H1 (cell line): ENCODE results near the gene ADAD2. TPM values are rescaled to one million over a fixed set of nuclear protein-coding genes. Genes with fewer than 3 reads are reported as not detected.

ENCODE experiments used
- CTCF ChIA-PET: fragments of 300-600 bp; sonication (Branson Sonifier 250); formaldehyde crosslinking; loops from one replicate; lab custom pipeline; 2021; ENCODE audit not compliant: partially characterized antibody; lab: Charles Lee
- POLR2A ChIA-PET: fragments of 300-600 bp; sonication (Branson Sonifier 250); formaldehyde crosslinking; loops from one replicate; lab custom pipeline; 2021; ENCODE audit warnings: inconsistent platforms; ENCODE audit not compliant: partially characterized antibody; lab: Charles Lee
- DNase-seq, 2 experiments: peaks; one replicate each; pipeline versions ENCODE4 v3.0.0 to v3.0.0-alpha.2; 2010 to 2022; ENCODE audit warnings: low spot score in 2 of 2, low read depth in 1 of 2, mixed read lengths in 1 of 2
- FAIRE-seq: peaks from 2 replicates; lab custom pipeline; 2011; peaks lifted over from hg19 to GRCh38; lab: Jason Lieb, UNC
- H2AFZ ChIP-seq: 2 replicates; pipeline ENCODE4 v1.8.1; 2012; ENCODE audit warnings: low read length, inconsistent platforms
- H2AK5ac ChIP-seq: 2 replicates; pipeline ENCODE4 v1.6.1; 2013; ENCODE audit warnings: low read depth, low read length
- H2BK120ac ChIP-seq: replicated peaks from 2 replicates; pipeline ENCODE3; 2013; ENCODE audit warnings: low read depth, low read length, inconsistent platforms
- H2BK12ac ChIP-seq: 2 replicates; pipeline ENCODE4 v1.6.1; 2013; ENCODE audit warnings: low read depth, low read length
- H2BK15ac ChIP-seq: 2 replicates; pipeline ENCODE4 v1.6.1; 2013; ENCODE audit warnings: low read length
- H2BK20ac ChIP-seq: 2 replicates; pipeline ENCODE4 v1.6.1; 2013; ENCODE audit warnings: low read length
- H2BK5ac ChIP-seq: 2 replicates; pipeline ENCODE4 v1.6.1; 2013; ENCODE audit warnings: low read depth, low read length
- H3K14ac ChIP-seq: 2 replicates; pipeline ENCODE4 v1.6.1; 2013; ENCODE audit warnings: inconsistent platforms; ENCODE audit not compliant: insufficient read length
- H3K18ac ChIP-seq: 2 replicates; pipeline ENCODE4 v1.6.1; 2013; ENCODE audit warnings: low read length; ENCODE audit errors: extremely low read depth
- H3K23ac ChIP-seq: 2 replicates; pipeline ENCODE4 v1.6.1; 2013; ENCODE audit warnings: inconsistent platforms; ENCODE audit not compliant: insufficient read length
- H3K23me2 ChIP-seq: 2 replicates; pipeline ENCODE4 v1.6.1; 2013; ENCODE audit warnings: low read depth, low read length
- H3K27ac ChIP-seq: 2 replicates; pipeline ENCODE4 v1.6.1; 2011; ENCODE audit warnings: low read depth, low read length, inconsistent platforms
- H3K27me3 ChIP-seq, 4 experiments: replicated peaks in 1 of 4; 1 replicate in 1 of 4; 2 replicates in 3 of 4; pipeline versions ENCODE4 v1.6.1 to v1.8.1; 2011 to 2013; ENCODE audit warnings: low read length in 3 of 4, mild to moderate bottlenecking in 3 of 4, inconsistent platforms in 2 of 4, mixed read lengths in 2 of 4, moderate library complexity in 1 of 4; ENCODE audit not compliant: control insufficient read depth in 3 of 4, insufficient read depth in 3 of 4; ENCODE audit errors: extremely low read depth in 1 of 4
- H3K36me3 ChIP-seq, 4 experiments: 2 replicates each; pipeline versions ENCODE4 v1.6.1 to v1.8.1; 2011 to 2013; ENCODE audit warnings: mild to moderate bottlenecking in 4 of 4, low read length in 3 of 4, moderate library complexity in 2 of 4, control low read depth in 1 of 4, inconsistent platforms in 1 of 4; ENCODE audit not compliant: insufficient read depth in 4 of 4, control insufficient read depth in 2 of 4
- H3K4ac ChIP-seq: replicated peaks from 2 replicates; pipeline ENCODE3; 2013; ENCODE audit warnings: low read length, low read depth, mixed read lengths, inconsistent platforms; ENCODE audit not compliant: insufficient read length
- H3K4me1 ChIP-seq, 4 experiments: replicated peaks in 1 of 4; 1 replicate in 1 of 4; 2 replicates in 3 of 4; pipeline versions ENCODE4 v1.6.1 to v1.8.1; 2011 to 2013; ENCODE audit warnings: low read length in 3 of 4, inconsistent platforms in 2 of 4, mixed read lengths in 1 of 4; ENCODE audit not compliant: insufficient read depth in 4 of 4, control insufficient read depth in 3 of 4
- H3K4me2 ChIP-seq, 2 experiments: 2 replicates each; pipeline versions ENCODE4 v1.6.1 to v1.8.1; 2011 to 2013; ENCODE audit warnings: low read depth in 2 of 2, low read length in 2 of 2, control low read depth in 1 of 2, inconsistent platforms in 1 of 2, mild to moderate bottlenecking in 1 of 2; ENCODE audit not compliant: insufficient read depth in 1 of 2
- H3K4me3 ChIP-seq, 4 experiments: fragments of 200-600, 300-600 bp in 1 of 4; sonication (generic), shearing (Covaris generic), sonication (Bioruptor Twin) in 1 of 4; 2 replicates each; pipeline versions ENCODE4 v1.5.1 to v1.8.1; 2011 to 2016; ENCODE audit warnings: low read length in 4 of 4, low read depth in 3 of 4, control low read depth in 2 of 4, inconsistent platforms in 2 of 4, mild to moderate bottlenecking in 2 of 4, mixed read lengths in 1 of 4, moderate library complexity in 1 of 4; ENCODE audit not compliant: insufficient read depth in 2 of 4; ENCODE audit errors: extremely low read depth in 1 of 4
- H3K56ac ChIP-seq: replicated peaks from 2 replicates; pipeline ENCODE3; 2013; ENCODE audit warnings: low read depth, mild to moderate bottlenecking, mixed read lengths, low read length, inconsistent platforms; ENCODE audit not compliant: insufficient read length
- H3K79me1 ChIP-seq: 2 replicates; pipeline ENCODE4 v1.6.1; 2013; ENCODE audit warnings: low read depth, low read length, control low read depth
- H3K79me2 ChIP-seq, 2 experiments: 2 replicates each; pipeline versions ENCODE4 v1.6.1 to v1.8.1; 2012 to 2013; ENCODE audit warnings: low read length in 2 of 2, mild to moderate bottlenecking in 2 of 2, inconsistent platforms in 1 of 2; ENCODE audit not compliant: insufficient read depth in 2 of 2, control insufficient read depth in 1 of 2
- H3K9ac ChIP-seq, 4 experiments: replicated peaks in 1 of 4; 1 replicate in 1 of 4; 2 replicates in 3 of 4; pipeline versions ENCODE4 v1.6.1 to v1.8.1; 2011 to 2013; ENCODE audit warnings: low read depth in 3 of 4, low read length in 3 of 4, control low read depth in 2 of 4, mild to moderate bottlenecking in 2 of 4, moderate library complexity in 2 of 4, inconsistent platforms in 1 of 4; ENCODE audit errors: extremely low read depth in 1 of 4
- H3K9me3 ChIP-seq, 2 experiments: 2 replicates each; pipeline versions ENCODE4 v1.6.1 to v1.8.1; 2012 to 2013; ENCODE audit warnings: mild to moderate bottlenecking in 2 of 2, moderate library complexity in 2 of 2, control low read depth in 1 of 2, inconsistent platforms in 1 of 2, low read depth in 1 of 2, low read length in 1 of 2, mixed read lengths in 1 of 2; ENCODE audit not compliant: insufficient read depth in 2 of 2
- H4K20me1 ChIP-seq, 2 experiments: replicated peaks in 1 of 2; 2 replicates each; pipeline versions ENCODE3 to v1.8.1; 2011 to 2013; ENCODE audit warnings: inconsistent platforms in 2 of 2, low read length in 2 of 2, mild to moderate bottlenecking in 1 of 2; ENCODE audit not compliant: insufficient read depth in 2 of 2, control insufficient read depth in 1 of 2
- H4K5ac ChIP-seq: 2 replicates; pipeline ENCODE4 v1.6.1; 2013; ENCODE audit warnings: low read length, low read depth, mixed read lengths, inconsistent platforms; ENCODE audit not compliant: insufficient read length
- H4K8ac ChIP-seq: 2 replicates; pipeline ENCODE4 v1.8.0; 2013; ENCODE audit warnings: mild to moderate bottlenecking, moderate library complexity, low read length, inconsistent platforms; ENCODE audit not compliant: insufficient read depth; ENCODE audit errors: extremely low read depth
- H4K91ac ChIP-seq: replicated peaks from 2 replicates; pipeline ENCODE3; 2013; ENCODE audit warnings: low read length, mixed read lengths, inconsistent platforms; ENCODE audit not compliant: insufficient read length
- CTBP2 ChIP-seq: IDR thresholded peaks from 2 replicates; pipeline ENCODE4 v1.7.0; 2011; ENCODE audit warnings: borderline replicate concordance, mild to moderate bottlenecking, moderate library complexity, mixed read lengths, low read length; ENCODE audit not compliant: insufficient read depth, insufficient read length
- JUND ChIP-seq: IDR thresholded peaks from 2 replicates; pipeline ENCODE4 v1.6.1; 2011; ENCODE audit warnings: mild to moderate bottlenecking, improper control_type of control experiment, low read length
- NANOG ChIP-seq: IDR thresholded peaks from 2 replicates; pipeline ENCODE4 v1.6.1; 2011; ENCODE audit warnings: low read length, low read depth, mild to moderate bottlenecking, inconsistent platforms; ENCODE audit not compliant: insufficient read depth, poor library complexity, severe bottlenecking
- POLR2AphosphoS5 ChIP-seq: IDR thresholded peaks from 2 replicates; pipeline ENCODE4 v1.6.1; 2011; ENCODE audit warnings: low read depth, low read length
- RFX5 ChIP-seq: IDR thresholded peaks from 2 replicates; pipeline ENCODE4 v1.6.1; 2011; ENCODE audit warnings: low read depth, low read length, improper control_type of control experiment, borderline replicate concordance
- RXRA ChIP-seq: IDR thresholded peaks from 2 replicates; pipeline ENCODE4 v1.6.1; 2011; ENCODE audit warnings: low read depth, mild to moderate bottlenecking, low read length, moderate library complexity; ENCODE audit not compliant: insufficient read depth
- SIN3A ChIP-seq, 2 experiments: IDR thresholded peaks in 1 of 2; conservative IDR thresholded peaks in 1 of 2; 2 replicates each; pipeline ENCODE4 v1.6.1; 2011 to 2012; ENCODE audit warnings: low read length in 2 of 2, improper control_type of control experiment in 1 of 2, low read depth in 1 of 2, mild to moderate bottlenecking in 1 of 2
- SIX5 ChIP-seq: IDR thresholded peaks from 2 replicates; pipeline ENCODE4 v1.6.1; 2011; ENCODE audit warnings: mild to moderate bottlenecking, low read depth, low read length
- SP1 ChIP-seq: IDR thresholded peaks from 2 replicates; pipeline ENCODE4 v1.6.1; 2011; ENCODE audit warnings: low read depth, low read length
- SRF ChIP-seq: IDR thresholded peaks from 2 replicates; pipeline ENCODE4 v1.6.1; 2011; ENCODE audit warnings: mild to moderate bottlenecking, low read depth, low read length, moderate library complexity
- TAF1 ChIP-seq: IDR thresholded peaks from 2 replicates; pipeline ENCODE4 v1.6.1; 2011; ENCODE audit warnings: mild to moderate bottlenecking, low read depth, low read length
- TCF12 ChIP-seq: IDR thresholded peaks from 2 replicates; pipeline ENCODE4 v1.6.1; 2011; ENCODE audit warnings: low read depth, mild to moderate bottlenecking, low read length
- ZNF274 ChIP-seq: IDR thresholded peaks from 2 replicates; pipeline ENCODE4 v1.7.0; 2012; ENCODE audit warnings: low read length, borderline replicate concordance; ENCODE audit errors: extremely low read depth
- WGBS, 2 experiments: shearing (Covaris generic) in 1 of 2; methylation state at CpG; one replicate each; pipeline versions ENCODE4 v1.1.6 to v1.1.7; 2013 to 2015; ENCODE audit warnings: low lambda C conversion rate in 2 of 2, mixed read lengths in 2 of 2, inconsistent platforms in 1 of 2, low coverage in 1 of 2, missing lambda C conversion rate in 1 of 2; ENCODE audit not compliant: insufficient replicate concordance in 2 of 2, insufficient coverage in 1 of 2, insufficient read length in 1 of 2; ENCODE audit errors: extremely low coverage in 1 of 2, missing lambda C conversion rate in 1 of 2; 5-methylcytosine and 5-hydroxymethylcytosine counted together
- polyA plus RNA-seq, 7 experiments: library from polyadenylated mRNA; depleted of rRNA in 3 of 7; stranded (reverse) in 5 of 7; unstranded in 2 of 7; fragments of >200 nt in 5 of 7; fragments of 200-250 nt in 2 of 7; gene quantifications; 1 replicate in 5 of 7; 2 replicates in 1 of 7; 4 replicates in 1 of 7; pipeline versions ENCODE4 v1.2.1 to v1.2.3, GENCODE V29; 2011 to 2013; ENCODE audit warnings: missing spikeins in 2 of 7, mixed read lengths in 2 of 7
- total RNA-seq: library from RNA; stranded (reverse); fragmentation: NEBNext Ultra II Directional; extraction: Animal tissue kit (Norgen Biotek cat#: 25700); gene quantifications from 2 replicates; pipeline ENCODE4 v1.2.1, GENCODE V29; 2021
- TF ChIP-seq, protein P1 (sequence below): IDR thresholded peaks from 2 replicates; pipeline ENCODE4 v1.6.1; 2011; ENCODE audit warnings: low read depth, mild to moderate bottlenecking, low read length; ENCODE audit not compliant: insufficient read depth

The ADAD2 gene
- total and polyA plus RNA-seq, 2 of the 8 experiments (the other 6 are each of a cell fraction or from before 2014, with no cell fraction given), result 1.2 to 1.3 TPM

DNA sequence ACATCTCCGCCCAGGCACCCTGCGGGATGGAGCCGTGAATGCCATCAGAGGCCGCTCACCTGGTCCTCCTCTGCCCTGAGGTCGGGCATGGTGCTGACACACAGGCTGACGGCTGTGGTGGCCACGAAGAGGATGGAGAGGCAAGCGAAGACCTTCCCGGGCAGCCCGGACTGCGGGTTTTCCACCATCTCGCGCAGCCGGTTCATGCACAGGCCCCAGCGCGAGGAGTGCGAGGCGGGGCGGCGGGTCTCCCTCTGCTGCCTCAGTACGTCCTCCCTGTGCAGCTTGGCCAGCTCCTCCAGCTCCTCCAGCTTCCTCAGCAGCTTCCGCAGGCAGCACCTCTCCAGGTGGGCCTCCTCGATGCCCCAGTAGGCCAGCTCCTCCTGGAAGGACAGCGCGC is 45.7 kb downstream of the ADAD2 start:
- Histone ChIP-seq H3K36me3 (no peaks in the 10 kb centered on the region), H2BK15ac (no peak overlapping the region), H3K4ac (no peak overlapping the region), H3K27me3 (no peaks in the 10 kb centered on the region; a peak in 1 of 7 replicates), H3K4me1 (no peaks in the 10 kb centered on the region; a peak in 1 of 7 replicates), H2AFZ (no peak overlapping the region), H2BK20ac (no peak overlapping the region), H3K23me2 (no peaks in the 10 kb centered on the region), H4K91ac (no peak overlapping the region), H3K79me2 (no peaks in the 10 kb centered on the region), H4K5ac (no peak overlapping the region), H3K27ac (no peak overlapping the region), H2BK120ac (no peak overlapping the region), H2BK5ac (no peak overlapping the region), H3K9ac (no peak overlapping the region), H3K4me2 (no peak overlapping the region), H3K14ac (no peak overlapping the region), H3K18ac (no peak overlapping the region), H3K79me1 (no peaks in the 10 kb centered on the region), H3K4me3 (no peak overlapping the region), H4K8ac (no peak overlapping the region), H3K23ac (no peak overlapping the region), H4K20me1 (no peaks in the 10 kb centered on the region), H3K56ac (no peak overlapping the region), H2AK5ac (no peak overlapping the region), H2BK12ac (no peak overlapping the region), H3K9me3 (no peaks in the 10 kb centered on the region)
- ChIA-PET POLR2A (no interaction called here), CTCF (interaction anchor here (1.1 to 5.0 kb wide), 5 partner anchors 11 to 228 kb away, joined by 3 to 16 read pairs (median 4); no protein-coding TSS in a partner anchor)
- 90% methylated on average over 25 of the region's 25 CpGs; no CpG with 5 or more reads in 1 of the 2 experiments for WGBS, 2 experiments
- DNase-seq, result no peak
- FAIRE-seq, result no peak
- TF ChIP-seq TCF12 (no peak), CTBP2 (no peak), NANOG (no peak), TAF1 (no peak), RFX5 (no peak), JUND (no peak), ZNF274 (no peak), RXRA (no peak), SIX5 (no peak), POLR2AphosphoS5 (no peak), SP1 (no peak), SIN3A (conservative IDR thresholded peaks at IDR 0.05 in 1 of 2, IDR thresholded peaks at IDR 0.05 in 1 of 2; ENCODE audit: low read depth in 1 of 2, low read length in 2 of 2) (no peak), SRF (no peak)
- TF ChIP-seq, protein P1, sequence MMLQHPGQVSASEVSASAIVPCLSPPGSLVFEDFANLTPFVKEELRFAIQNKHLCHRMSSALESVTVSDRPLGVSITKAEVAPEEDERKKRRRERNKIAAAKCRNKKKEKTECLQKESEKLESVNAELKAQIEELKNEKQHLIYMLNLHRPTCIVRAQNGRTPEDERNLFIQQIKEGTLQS, result no peak
